IMR-90 (cell line): ENCODE data around the gene IGSF3. TPM values are rescaled to one million over a fixed set of nuclear protein-coding genes. Genes with fewer than 3 reads are reported as not detected.

ENCODE experiments used
- ATAC-seq: fragments of 200-7000 bp; cut with Tn5 transposase; 2 replicates; pipeline ENCODE4 v1.9.1; 2020; ENCODE audit warnings: low read depth, mild to moderate bottlenecking, moderate library complexity
- BruUV-seq: library from RNA; stranded (reverse); fragments of 400-500 nt; replicated peaks from 2 replicates; lab custom pipeline; 2021; lab: Mats Ljungman, UMichigan
- CTCF ChIA-PET: fragments of 300-600 bp; formaldehyde crosslinking; extraction: SDS; loops from one replicate; lab custom pipeline; 2021; ENCODE audit warnings: antibody characterized with exemption; lab: Yijun Ruan, JAX
- POLR2A ChIA-PET: fragments of 300-600 bp; sonication (Branson Sonifier 250); formaldehyde crosslinking; loops from one replicate; lab custom pipeline; 2022; ENCODE audit warnings: antibody characterized with exemption; ENCODE audit not compliant: unreplicated experiment; lab: Charles Lee
- DNase-seq: peaks from one replicate; pipeline ENCODE4 v3.0.0; 2013
- H2AFZ ChIP-seq: replicated peaks from 2 replicates; pipeline ENCODE3; 2013; ENCODE audit warnings: low read length, mild to moderate bottlenecking; ENCODE audit not compliant: poor library complexity
- H2AK5ac ChIP-seq: 2 replicates; pipeline ENCODE4 v1.6.1; 2013; ENCODE audit warnings: low read depth, low read length, inconsistent platforms
- H2AK9ac ChIP-seq: replicated peaks from 2 replicates; pipeline ENCODE3; 2013; ENCODE audit warnings: mild to moderate bottlenecking, low read depth, low read length, moderate library complexity; ENCODE audit not compliant: poor library complexity
- H2BK120ac ChIP-seq: 2 replicates; pipeline ENCODE4 v1.6.1; 2013; ENCODE audit warnings: low read depth, low read length, inconsistent platforms
- H2BK15ac ChIP-seq: 3 replicates; pipeline ENCODE4 v1.6.1; 2013; ENCODE audit warnings: low read depth, low read length, inconsistent platforms
- H2BK20ac ChIP-seq: 2 replicates; pipeline ENCODE4 v1.6.1; 2013; ENCODE audit warnings: low read depth, mild to moderate bottlenecking, inconsistent platforms, low read length, moderate library complexity
- H2BK5ac ChIP-seq: 2 replicates; pipeline ENCODE4 v1.6.1; 2013; ENCODE audit warnings: mild to moderate bottlenecking, low read depth, low read length, inconsistent platforms; ENCODE audit not compliant: poor library complexity, severe bottlenecking
- H3K14ac ChIP-seq: replicated peaks from 2 replicates; pipeline ENCODE4 v1.6.1; 2013; ENCODE audit warnings: low read depth, low read length, inconsistent platforms
- H3K18ac ChIP-seq: 2 replicates; pipeline ENCODE4 v1.6.1; 2013; ENCODE audit warnings: low read depth, low read length, control low read depth
- H3K23ac ChIP-seq: 2 replicates; pipeline ENCODE4 v1.6.1; 2013; ENCODE audit warnings: low read depth, low read length, inconsistent platforms
- H3K27ac ChIP-seq: 2 replicates; pipeline ENCODE4 v1.5.1; 2013; ENCODE audit warnings: mild to moderate bottlenecking, control low read depth, low read length; ENCODE audit not compliant: insufficient read depth
- H3K27me3 ChIP-seq: 2 replicates; pipeline ENCODE4 v1.6.1; 2013; ENCODE audit warnings: low read length; ENCODE audit not compliant: control insufficient read depth, insufficient read depth
- H3K36me3 ChIP-seq: 2 replicates; pipeline ENCODE4 v1.6.1; 2013; ENCODE audit warnings: low read length, mixed read lengths; ENCODE audit not compliant: control insufficient read depth, insufficient read depth
- H3K4ac ChIP-seq: 2 replicates; pipeline ENCODE4 v1.6.1; 2013; ENCODE audit warnings: low read depth, low read length, inconsistent platforms
- H3K4me1 ChIP-seq: 2 replicates; pipeline ENCODE4 v1.6.1; 2013; ENCODE audit warnings: low read length, mixed read lengths; ENCODE audit not compliant: control insufficient read depth, insufficient read depth
- H3K4me2 ChIP-seq: 2 replicates; pipeline ENCODE4 v1.6.1; 2013; ENCODE audit warnings: low read depth, mild to moderate bottlenecking, control low read depth, low read length, moderate library complexity
- H3K4me3 ChIP-seq: 2 replicates; pipeline ENCODE4 v1.5.1; 2013; ENCODE audit warnings: low read depth, mild to moderate bottlenecking, control low read depth, low read length, moderate library complexity; ENCODE audit not compliant: insufficient read depth
- H3K56ac ChIP-seq: 2 replicates; pipeline ENCODE4 v1.6.1; 2013; ENCODE audit warnings: low read length, inconsistent platforms; ENCODE audit not compliant: insufficient read depth; ENCODE audit errors: extremely low read depth
- H3K79me1 ChIP-seq, 2 experiments: 2 replicates each; pipeline ENCODE4 v1.6.1; 2013; ENCODE audit warnings: low read length in 2 of 2, inconsistent platforms in 1 of 2, low read depth in 1 of 2
- H3K9ac ChIP-seq: 2 replicates; pipeline ENCODE4 v1.6.1; 2013; ENCODE audit warnings: low read depth, low read length, control low read depth
- H3K9me1 ChIP-seq: 2 replicates; pipeline ENCODE4 v1.6.1; 2013; ENCODE audit warnings: low read length, inconsistent platforms; ENCODE audit not compliant: insufficient read depth
- H3K9me3 ChIP-seq: 2 replicates; pipeline ENCODE4 v1.6.1; 2013; ENCODE audit warnings: low read length; ENCODE audit not compliant: control insufficient read depth, insufficient read depth
- H4K20me1 ChIP-seq: 2 replicates; pipeline ENCODE4 v1.6.1; 2013; ENCODE audit warnings: low read length, inconsistent platforms; ENCODE audit not compliant: insufficient read depth
- H4K5ac ChIP-seq: 2 replicates; pipeline ENCODE4 v1.6.1; 2013; ENCODE audit warnings: mild to moderate bottlenecking, low read depth, low read length, control low read depth
- H4K8ac ChIP-seq, 2 experiments: 2 replicates each; pipeline ENCODE4 v1.6.1; 2013; ENCODE audit warnings: low read depth in 2 of 2, low read length in 2 of 2, control low read depth in 1 of 2, inconsistent platforms in 1 of 2
- H4K91ac ChIP-seq: 2 replicates; pipeline ENCODE4 v1.6.1; 2013; ENCODE audit warnings: low read depth, low read length, inconsistent platforms; ENCODE audit not compliant: insufficient read depth
- BHLHE40 ChIP-seq: fragments of 150-350 bp; IDR thresholded peaks from 2 replicates; pipeline ENCODE4 v1.6.1; 2016; ENCODE audit warnings: mild to moderate bottlenecking, low read depth, low read length
- CEBPB ChIP-seq: IDR thresholded peaks from 2 replicates; pipeline ENCODE4 v1.6.1; 2012; ENCODE audit warnings: low read depth, low read length, improper control_type of control experiment
- CHD1 ChIP-seq: IDR thresholded peaks from 2 replicates; pipeline ENCODE4 v1.6.1; 2012; ENCODE audit warnings: low read depth, low read length, improper control_type of control experiment
- CTCF ChIP-seq: conservative IDR thresholded peaks from 2 replicates; pipeline ENCODE4 v1.5.1; 2012; ENCODE audit warnings: mild to moderate bottlenecking, low read depth, low read length, improper control_type of control experiment
- ELK1 ChIP-seq: fragments of 150-350 bp; IDR thresholded peaks from 2 replicates; pipeline ENCODE4 v1.6.1; 2016; ENCODE audit warnings: low read depth, mild to moderate bottlenecking, low read length, moderate library complexity, borderline replicate concordance
- FOS ChIP-seq: fragments of 150-350 bp; IDR thresholded peaks from 2 replicates; pipeline ENCODE4 v1.6.1; 2016; ENCODE audit warnings: low read depth, low read length
- MAFK ChIP-seq: IDR thresholded peaks from 2 replicates; pipeline ENCODE4 v1.6.1; 2012; ENCODE audit warnings: low read depth, low read length, improper control_type of control experiment
- MAZ ChIP-seq: IDR thresholded peaks from 2 replicates; pipeline ENCODE4 v1.6.1; 2012; ENCODE audit warnings: low read depth, mild to moderate bottlenecking, low read length, improper control_type of control experiment, moderate library complexity, borderline replicate concordance
- MXI1 ChIP-seq: IDR thresholded peaks from 2 replicates; pipeline ENCODE4 v1.6.1; 2012; ENCODE audit warnings: low read depth, mild to moderate bottlenecking, low read length, moderate library complexity, borderline replicate concordance
- NFE2L2 ChIP-seq: fragments of 150-350 bp; IDR thresholded peaks from 2 replicates; pipeline ENCODE4 v1.6.1; 2016; ENCODE audit warnings: low read depth, mild to moderate bottlenecking, low read length
- POLR2A ChIP-seq: IDR thresholded peaks from 2 replicates; pipeline ENCODE4 v1.6.1; 2012; ENCODE audit warnings: mild to moderate bottlenecking, low read depth, low read length
- RAD21 ChIP-seq: IDR thresholded peaks from 2 replicates; pipeline ENCODE4 v1.6.1; 2012; ENCODE audit warnings: low read length, improper control_type of control experiment
- RCOR1 ChIP-seq: IDR thresholded peaks from 2 replicates; pipeline ENCODE4 v1.6.1; 2012; ENCODE audit warnings: mild to moderate bottlenecking, low read length, improper control_type of control experiment; ENCODE audit not compliant: insufficient replicate concordance
- RFX5 ChIP-seq: IDR thresholded peaks from 2 replicates; pipeline ENCODE4 v1.8.0; 2012; ENCODE audit warnings: low read depth, mild to moderate bottlenecking, low read length, moderate library complexity
- USF2 ChIP-seq: fragments of 150-350 bp; IDR thresholded peaks from 2 replicates; pipeline ENCODE4 v1.6.1; 2017; ENCODE audit warnings: mild to moderate bottlenecking, antibody characterized with exemption, low read length, low read depth
- WGBS, 2 experiments: methylation state at CpG; one replicate each; pipeline versions ENCODE4 v1.1.5 to v1.1.7; 2013; ENCODE audit warnings: missing lambda C conversion rate in 2 of 2; ENCODE audit not compliant: insufficient read length in 1 of 2; ENCODE audit errors: extremely low coverage in 2 of 2; 5-methylcytosine and 5-hydroxymethylcytosine counted together
- dilution Hi-C: fragments of 300-500 bp; cut with HindIII; formaldehyde crosslinking; loops from one replicate; pipeline ENCODE4 v1.14.3; 2018; ENCODE audit warnings: low sequenced_read_pairs; ENCODE audit not compliant: unreplicated experiment
- in situ Hi-C: fragments of 300-500 bp; cut with MboI; formaldehyde crosslinking; loops from 3 replicates; pipeline ENCODE4 v1.14.3; 2019; ENCODE audit warnings: low sequenced_read_pairs, inconsistent platforms, mixed read lengths
- intact Hi-C: fragments of 100-400 bp; cut with micrococcal nuclease; formaldehyde crosslinking; loops from 2 replicates; pipeline ENCODE4 v1.10.0; 2022
- polyA plus RNA-seq, 3 experiments: library from polyadenylated mRNA; depleted of rRNA; stranded (reverse); fragments of >200 nt; gene quantifications; 2 replicates each; pipeline ENCODE4 v1.2.3, GENCODE V29; 2012; ENCODE audit warnings: low replicate concordance in 1 of 3
- total RNA-seq: library from RNA; depleted of rRNA; stranded (reverse); fragments of >200 nt; gene quantifications from 2 replicates; pipeline ENCODE4 v1.2.3, GENCODE V29; 2012

Gene IGSF3
- total and polyA plus RNA-seq, 2 of the 4 experiments (the other 2 are of a cell fraction), result under 0.01 to 0.02 TPM

- Histone ChIP-seq H2AK9ac (no peak overlapping the region), H3K4me2 (no peak overlapping the region), H4K8ac (no peak overlapping the region), H3K4me3 (no peak overlapping the region), H2BK15ac (no peak overlapping the region), H3K56ac (no peak overlapping the region), H3K27me3 (no peaks in the 10 kb centered on the region), H3K23ac (no peak overlapping the region), H3K36me3 (no peaks in the 10 kb centered on the region), H4K91ac (no peak overlapping the region), H3K14ac (no peak overlapping the region), H3K79me1 (no peaks in the 10 kb centered on the region), H2BK5ac (no peak overlapping the region), H3K9me3 (no peaks in the 10 kb centered on the region), H3K27ac (no peak overlapping the region), H2AK5ac (no peak overlapping the region), H3K4ac (no peak overlapping the region), H4K5ac (no peak overlapping the region), H2BK120ac (no peak overlapping the region), H4K20me1 (no peaks in the 10 kb centered on the region), H3K4me1 (no peaks in the 10 kb centered on the region), H3K9me1 (no peaks in the 10 kb centered on the region), H2BK20ac (no peak overlapping the region), H3K9ac (no peak overlapping the region), H3K18ac (no peak overlapping the region), H2AFZ (no peak overlapping the region)
- ChIA-PET CTCF (no interaction called here), POLR2A (no interaction called here)
- in situ Hi-C loops, result no loop called here
- dilution Hi-C loops, result no loop called here
- ATAC-seq (no peak), DNase-seq (no peak)
- WGBS, 2 experiments, result no CpG with 5 or more reads among the region's 2 CpGs
- intact Hi-C loops, result no loop called here
- no peak for TF ChIP-seq POLR2A
- TF ChIP-seq MXI1, result no peak
- TF ChIP-seq USF2, result no peak
- no peak for TF ChIP-seq RCOR1
- TF ChIP-seq CEBPB, result no peak
- no peak for TF ChIP-seq RFX5
- no peak for TF ChIP-seq FOS
- TF ChIP-seq CTCF, result no peak
- no peak for TF ChIP-seq BHLHE40
- no peak for TF ChIP-seq NFE2L2
- no peak for TF ChIP-seq ELK1
- TF ChIP-seq MAZ, result no peak
- TF ChIP-seq RAD21, result no peak
- TF ChIP-seq MAFK, result no peak
- no peak for TF ChIP-seq CHD1
- BruUV-seq, result no TSS peak
These were observed 38.6 kb upstream of the IGSF3 start for GRCh38 chr1:116706123-116706522.
